ENCODE data around the gene IPO5. TPM values are rescaled to one million over a fixed set of nuclear protein-coding genes. Genes with fewer than 3 reads are reported as not detected.

IPO5 gene
- total and polyA plus RNA-seq, 2 of the 8 experiments (the other 6 are each of a cell fraction or from before 2014, with no cell fraction given), result 143 to 410 TPM

DNA sequence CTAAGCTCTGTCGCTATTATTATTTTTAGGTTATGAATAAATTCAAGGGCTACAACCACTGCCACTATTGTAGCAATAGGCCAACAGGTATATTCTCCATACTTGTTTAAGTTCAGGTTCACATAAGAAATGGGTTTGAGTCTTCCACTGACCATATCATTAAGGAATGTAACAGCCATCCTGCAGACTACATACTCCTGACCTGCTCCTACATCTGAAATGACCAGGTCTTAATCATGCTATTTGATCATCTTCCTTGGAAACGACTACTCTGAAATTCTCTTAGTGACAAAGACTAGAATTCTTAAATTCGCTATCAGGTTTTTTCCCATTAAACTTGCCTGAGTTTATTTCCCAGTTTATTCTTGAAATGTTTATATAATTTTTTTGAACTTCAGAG, 66.8 kb downstream of the IPO5 start:
- peaks cover 29 to 86% (median 65%) of the 10 kb centered on the region in 4 experiments for H3K36me3 ChIP-seq (ENCODE audit: control insufficient read depth in 2 of 4, insufficient read depth in 4 of 4, low read length in 3 of 4)
- no peaks in the 10 kb centered on the region for H3K27me3 ChIP-seq (replicated peaks in 1 of 4; ENCODE audit: control insufficient read depth in 3 of 4, extremely low read depth in 1 of 4, insufficient read depth in 3 of 4, low read length in 3 of 4)
- no peak overlapping the region for H2AFZ ChIP-seq (ENCODE audit: low read length)
- no peak overlapping the region for H3K18ac ChIP-seq (ENCODE audit: extremely low read depth, low read length)
- no peak overlapping the region for H4K8ac ChIP-seq (ENCODE audit: extremely low read depth, insufficient read depth, low read length)
- H4K5ac ChIP-seq (ENCODE audit: insufficient read length, low read depth, low read length), result no peak overlapping the region
- no peak overlapping the region for H3K14ac ChIP-seq (ENCODE audit: insufficient read length)
- H2BK20ac ChIP-seq (ENCODE audit: low read length), result no peak overlapping the region
- H3K23me2 ChIP-seq (ENCODE audit: low read depth, low read length), result no peaks in the 10 kb centered on the region
- TF ChIP-seq YY1 (IDR thresholded peaks at IDR 0.05; ENCODE audit: low read depth, low read length), result no peak
- no peak for TF ChIP-seq CBX8 (IDR thresholded peaks at IDR 0.05; ENCODE audit: borderline replicate concordance, low read depth, low read length)
- TF ChIP-seq, protein P1, sequence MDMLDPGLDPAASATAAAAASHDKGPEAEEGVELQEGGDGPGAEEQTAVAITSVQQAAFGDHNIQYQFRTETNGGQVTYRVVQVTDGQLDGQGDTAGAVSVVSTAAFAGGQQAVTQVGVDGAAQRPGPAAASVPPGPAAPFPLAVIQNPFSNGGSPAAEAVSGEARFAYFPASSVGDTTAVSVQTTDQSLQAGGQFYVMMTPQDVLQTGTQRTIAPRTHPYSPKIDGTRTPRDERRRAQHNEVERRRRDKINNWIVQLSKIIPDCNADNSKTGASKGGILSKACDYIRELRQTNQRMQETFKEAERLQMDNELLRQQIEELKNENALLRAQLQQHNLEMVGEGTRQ (IDR thresholded peaks at IDR 0.05; ENCODE audit: low read length), result no peak
- TF ChIP-seq ASH2L (IDR thresholded peaks at IDR 0.05; ENCODE audit: low read length), result no peak
- no peak for TF ChIP-seq NANOG (IDR thresholded peaks at IDR 0.05; ENCODE audit: insufficient read depth, low read depth, low read length, poor library complexity, severe bottlenecking)
- CTCF ChIA-PET (ENCODE audit: partially characterized antibody), result interaction anchor here (0.6 to 3.2 kb wide), 3 partner anchors 13 to 164 kb away, joined by 3 to 12 read pairs (median 8); no protein-coding TSS in a partner anchor
- H4K91ac ChIP-seq (replicated peaks; ENCODE audit: insufficient read length, low read length), result no peak overlapping the region
- H2BK12ac ChIP-seq (ENCODE audit: low read depth, low read length), result no peak overlapping the region
- no peak overlapping the region for H3K56ac ChIP-seq (replicated peaks; ENCODE audit: insufficient read length, low read depth, low read length)
- H3K4me2 ChIP-seq (ENCODE audit: insufficient read depth in 1 of 2, low read depth in 2 of 2, low read length in 2 of 2), result no peak overlapping the region
- no peak for DNase-seq (ENCODE audit: low read depth in 1 of 2, low spot score in 2 of 2)
- no peak overlapping the region for H3K23ac ChIP-seq (ENCODE audit: insufficient read length)
- no peaks in the 10 kb centered on the region for H3K9me3 ChIP-seq (ENCODE audit: insufficient read depth in 2 of 2, low read depth in 1 of 2, low read length in 1 of 2)
- no peak for FAIRE-seq
- no peaks in the 10 kb centered on the region for H3K79me1 ChIP-seq (ENCODE audit: low read depth, low read length)
- H3K4me3 ChIP-seq (ENCODE audit: extremely low read depth in 1 of 4, insufficient read depth in 2 of 4, low read depth in 3 of 4, low read length in 4 of 4), result no peak overlapping the region
- H2BK120ac ChIP-seq (replicated peaks; ENCODE audit: low read depth, low read length), result no peak overlapping the region
- no peak overlapping the region for H3K9ac ChIP-seq (replicated peaks in 1 of 4; ENCODE audit: extremely low read depth in 1 of 4, low read depth in 3 of 4, low read length in 3 of 4)
- H2BK5ac ChIP-seq (ENCODE audit: low read depth, low read length), result no peak overlapping the region
- H2BK15ac ChIP-seq (ENCODE audit: low read length), result no peak overlapping the region
- no peaks in the 10 kb centered on the region for H3K79me2 ChIP-seq (ENCODE audit: control insufficient read depth in 1 of 2, insufficient read depth in 2 of 2, low read length in 2 of 2)
- no peaks in the 10 kb centered on the region for H3K4me1 ChIP-seq (replicated peaks in 1 of 4; ENCODE audit: control insufficient read depth in 3 of 4, insufficient read depth in 4 of 4, low read length in 3 of 4)
- no peak overlapping the region for H3K27ac ChIP-seq (ENCODE audit: low read depth, low read length)
- WGBS, 2 experiments (ENCODE audit: extremely low coverage in 1 of 2, insufficient coverage in 1 of 2, insufficient read length in 1 of 2, insufficient replicate concordance in 2 of 2, low coverage in 1 of 2, low lambda C conversion rate in 2 of 2, missing lambda C conversion rate in 1 of 2), result 96% methylated on average over 3 of the region's 3 CpGs; no CpG with 5 or more reads in 1 of the 2 experiments
- H4K20me1 ChIP-seq (replicated peaks in 1 of 2; ENCODE audit: control insufficient read depth in 1 of 2, insufficient read depth in 2 of 2, low read length in 2 of 2), result peaks cover 2 to 8% of the 10 kb centered on the region in 2 experiments
- POLR2A ChIA-PET (ENCODE audit: partially characterized antibody), result interaction anchor here (2.5 kb wide), 1 partner anchor 23 kb away, joined by 6 read pairs; no protein-coding TSS in a partner anchor
- no peak overlapping the region for H2AK5ac ChIP-seq (ENCODE audit: low read depth, low read length)
- no peak overlapping the region for H3K4ac ChIP-seq (replicated peaks; ENCODE audit: insufficient read length, low read depth, low read length)
